Femur (tissue), 1 donor: ENCODE measurements around the gene TRAPPC2B.
A peak's percentile ranks its signal among the peaks of the same experiment; 100 is the strongest.

Experiments used
- DNase-seq: peaks from one replicate; pipeline ENCODE4 v3.0.0-alpha.2; 2017

The TRAPPC2B gene

GRCh38 chr19:57362997-57363687, at the start of gene TRAPPC2B, which contains the start of gene ZNF547:
TSS of gene TRAPPC2B (plus strand) at chr19:57363551. CDS start at chr19:57364834, 1,283 bp downstream.
TSS of gene ZNF547 (plus strand) at chr19:57363551. CDS start at chr19:57368556, 5,005 bp downstream.
- DNase-seq, result peak; percentile 100

- no peak for DNase-seq
Measured at GRCh38 chr19:57314146-57314545, 49.2 kb upstream of the TRAPPC2B start.

GRCh38 chr19:57317503-57317902, 45.8 kb upstream of the TRAPPC2B start:
- DNase-seq, result no peak

- no peak for DNase-seq
Measured at GRCh38 chr19:57319869-57320179, 43.5 kb upstream of the TRAPPC2B start.

GRCh38 chr19:57320180-57321084, 42.9 kb upstream of the TRAPPC2B start, which contains the start of gene ZNF543:
TSS of gene ZNF543 (plus strand) at chr19:57320472. CDS start at chr19:57320854, 382 bp downstream.
- DNase-seq, result peak; percentile 98

- DNase-seq, result no peak
Measured at GRCh38 chr19:57321116-57321515, 42.2 kb upstream of the TRAPPC2B start.

GRCh38 chr19:57321751-57322150, 41.6 kb upstream of the TRAPPC2B start:
- DNase-seq, result no peak

GRCh38 chr19:57324992-57325391, 38.4 kb upstream of the TRAPPC2B start:
- no peak for DNase-seq

GRCh38 chr19:57327993-57328392, 35.4 kb upstream of the TRAPPC2B start:
- no peak for DNase-seq

- DNase-seq, result no peak
Measured at GRCh38 chr19:57334191-57334590, 29.2 kb upstream of the TRAPPC2B start.

- peak; percentile 49 for DNase-seq
Measured at GRCh38 chr19:57338877-57339276, 24.5 kb upstream of the TRAPPC2B start.

- no peak for DNase-seq
Measured at GRCh38 chr19:57342582-57342981, 20.8 kb upstream of the TRAPPC2B start.

GRCh38 chr19:57348136-57348535, 15.2 kb upstream of the TRAPPC2B start:
- peak; percentile 26 for DNase-seq

- peak; percentile 98 for DNase-seq
Measured at GRCh38 chr19:57350877-57351805, 12.2 kb upstream of the TRAPPC2B start, which contains the start of gene ZNF304. TSS of gene ZNF304 (plus strand) at chr19:57351271. CDS start at chr19:57351665, 394 bp downstream.

- DNase-seq, result peak; percentile 22
Measured at GRCh38 chr19:57351867-57352266, 11.5 kb upstream of the TRAPPC2B start.

GRCh38 chr19:57355916-57356315, 7.4 kb upstream of the TRAPPC2B start:
- DNase-seq, result no peak

GRCh38 chr19:57357406-57357805, 5.9 kb upstream of the TRAPPC2B start:
- no peak for DNase-seq

GRCh38 chr19:57359300-57359699, 4.1 kb upstream of the TRAPPC2B start:
- DNase-seq, result no peak

GRCh38 chr19:57362419-57362818, 932 bp upstream of the TRAPPC2B start:
- no peak for DNase-seq

- no peak for DNase-seq
Measured at GRCh38 chr19:57363688-57364181, 384 bp downstream of the TRAPPC2B start.

GRCh38 chr19:57366776-57367175, 3.4 kb downstream of the TRAPPC2B start:
- no peak for DNase-seq

- no peak for DNase-seq
Measured at GRCh38 chr19:57374179-57374578, 10.8 kb downstream of the TRAPPC2B start.
